K562 (cell line): Measurements from ENCODE around the gene TMEM59. TPM values are rescaled to one million over a fixed set of nuclear protein-coding genes. Genes with fewer than 3 reads are reported as not detected.
A peak's percentile ranks its signal among the peaks of the same experiment; 100 is the strongest.

Experiments
- ATAC-seq: fragments of 200-7000 bp; cut with Tn5 transposase; 3 replicates; pipeline ENCODE4 v1.9.1; 2020; ENCODE audit warnings: moderate library complexity
- BruUV-seq: library from RNA; stranded (reverse); fragments of 400-500 nt; replicated peaks from 2 replicates; lab custom pipeline; 2021; lab: Mats Ljungman, UMichigan
- CTCF ChIA-PET: fragments of 300-600 bp; formaldehyde crosslinking; extraction: SDS; loops from one replicate; lab custom pipeline; 2021; ENCODE audit warnings: low intra/inter-chr PET ratio; lab: Yijun Ruan, JAX
- POLR2A ChIA-PET: fragments of 300-600, 350-650 bp; sonication (Branson Sonifier 250); formaldehyde crosslinking; extraction: SDS; loops from one replicate; lab custom pipeline; 2021; ENCODE audit warnings: antibody characterized with exemption, inconsistent platforms; lab: Yijun Ruan, JAX
- DNase-seq, 4 experiments: peaks; one replicate each; pipeline versions ENCODE4 v3.0.0 to v3.0.0-alpha.2; 2011 to 2018; ENCODE audit warnings: low spot score in 3 of 4, mixed read lengths in 3 of 4; ENCODE audit errors: extremely low read depth in 1 of 4
- FAIRE-seq: peaks from 2 replicates; lab custom pipeline; 2011; peaks lifted over from hg19 to GRCh38; lab: Jason Lieb, UNC
- H2AFZ ChIP-seq: 2 replicates; pipeline ENCODE4 v1.6.0; 2011; ENCODE audit warnings: low read depth, low read length, control low read depth, inconsistent platforms
- H3K27ac ChIP-seq: fragments of 200-600 bp; 3 replicates; pipeline ENCODE4 v1.8.0; 2011; ENCODE audit warnings: low read depth, mild to moderate bottlenecking, control low read depth, inconsistent platforms, low read length, moderate library complexity, mixed read lengths; ENCODE audit errors: extremely low read depth
- H3K27me3 ChIP-seq, 2 experiments: fragments of 300-600 bp in 1 of 2; 2 replicates in 1 of 2; 3 replicates in 1 of 2; pipeline versions ENCODE4 v1.6.0 to v1.8.0; 2011; ENCODE audit warnings: inconsistent platforms in 2 of 2, low read length in 2 of 2, mild to moderate bottlenecking in 1 of 2, mixed read lengths in 1 of 2, moderate library complexity in 1 of 2; ENCODE audit not compliant: control insufficient read depth in 2 of 2, insufficient read depth in 2 of 2
- H3K36me3 ChIP-seq: fragments of 300-600 bp; 3 replicates; pipeline ENCODE4 v1.8.0; 2011; ENCODE audit warnings: mild to moderate bottlenecking, low read length, inconsistent platforms; ENCODE audit not compliant: control insufficient read depth, insufficient read depth
- H3K4me1 ChIP-seq, 2 experiments: fragments of 200-600 bp in 1 of 2; replicated peaks in 1 of 2; 2 replicates in 1 of 2; 3 replicates in 1 of 2; pipeline versions ENCODE4 v1.5.1 to v1.8.0; 2011; ENCODE audit warnings: inconsistent platforms in 2 of 2, low read length in 2 of 2, mild to moderate bottlenecking in 1 of 2, mixed read lengths in 1 of 2, moderate library complexity in 1 of 2; ENCODE audit not compliant: control insufficient read depth in 2 of 2, insufficient read depth in 2 of 2
- H3K4me2 ChIP-seq: 2 replicates; pipeline ENCODE4 v1.6.1; 2011; ENCODE audit warnings: low read length, control low read depth, inconsistent platforms, mixed read lengths; ENCODE audit not compliant: insufficient read depth
- H3K4me3 ChIP-seq: fragments of 200-600 bp; sonication (generic), shearing (Covaris generic); 2 replicates; pipeline ENCODE4 v1.5.1; 2016; ENCODE audit warnings: control low read depth, inconsistent platforms
- H3K79me2 ChIP-seq: fragments of 200-600 bp; 3 replicates; pipeline ENCODE4 v1.8.0; 2011; ENCODE audit warnings: low read length, inconsistent platforms; ENCODE audit not compliant: control insufficient read depth, insufficient read depth
- H3K9ac ChIP-seq, 2 experiments: 2 replicates each; pipeline versions ENCODE4 v1.6.0 to v1.6.1; 2011; ENCODE audit warnings: low read depth in 2 of 2, low read length in 2 of 2, control low read depth in 1 of 2, inconsistent platforms in 1 of 2, mild to moderate bottlenecking in 1 of 2, mixed read lengths in 1 of 2; ENCODE audit not compliant: insufficient read depth in 1 of 2
- H3K9me1 ChIP-seq: one replicate; pipeline ENCODE4 v1.6.0; 2011; ENCODE audit warnings: inconsistent platforms, mild to moderate bottlenecking, low read length, moderate library complexity; ENCODE audit not compliant: control insufficient read depth, insufficient read depth
- H3K9me3 ChIP-seq: replicated peaks from 2 replicates; pipeline ENCODE4 v1.5.1; 2011; ENCODE audit warnings: low read depth, low read length, inconsistent platforms; ENCODE audit not compliant: control insufficient read depth, insufficient read depth
- H4K20me1 ChIP-seq: replicated peaks from 2 replicates; pipeline ENCODE4 v1.6.1; 2011; ENCODE audit warnings: low read length, inconsistent platforms, mixed read lengths; ENCODE audit not compliant: control insufficient read depth, insufficient read depth
- BACH1 ChIP-seq: fragments of 200-800 bp; sonication (Bioruptor generic); IDR thresholded peaks from 2 replicates; pipeline ENCODE4 v1.6.1; 2016; ENCODE audit warnings: missing genetic modification characterization, missing compliant biosample characterization
- CTBP1 ChIP-seq: fragments of 450-650 bp; IDR thresholded peaks from 2 replicates; pipeline ENCODE4 v1.6.1; 2016; ENCODE audit warnings: borderline replicate concordance
- DNMT1 ChIP-seq: fragments of 450-650 bp; IDR thresholded peaks from 2 replicates; pipeline ENCODE4 v1.6.1; 2016; ENCODE audit warnings: antibody characterized with exemption, mild to moderate bottlenecking
- FOS ChIP-seq: IDR thresholded peaks from 3 replicates; pipeline ENCODE4 v1.6.1; 2011; ENCODE audit not compliant: insufficient read length; ENCODE audit errors: extremely low read depth
- KDM2B ChIP-seq: fragments of 250-450 bp; sonication (Bioruptor Pico); IDR thresholded peaks from 2 replicates; pipeline ENCODE4 v1.8.0; 2021; ENCODE audit warnings: mild to moderate bottlenecking, moderate library complexity
- MBD2 ChIP-seq: sonication (generic); IDR thresholded peaks from 2 replicates; pipeline ENCODE4 v1.6.1; 2016; ENCODE audit warnings: low read depth, borderline replicate concordance
- MTA3 ChIP-seq: fragments of 450-650 bp; formaldehyde crosslinking; IDR thresholded peaks from 2 replicates; pipeline ENCODE4 v1.6.1; 2017; ENCODE audit warnings: mild to moderate bottlenecking, borderline replicate concordance
- MTF1 ChIP-seq: fragments of 250-450 bp; sonication (Bioruptor Pico); IDR thresholded peaks from 2 replicates; pipeline ENCODE4 v1.9.0; 2021; ENCODE audit warnings: moderate library complexity, mild to moderate bottlenecking, inconsistent platforms, borderline replicate concordance
- PRMT5 ChIP-seq: sonication (generic); formaldehyde crosslinking; IDR thresholded peaks from 2 replicates; pipeline ENCODE4 v1.5.0; 2020; ENCODE audit warnings: missing genetic modification reagents
- RBM14 ChIP-seq: fragments of 200-400 bp; formaldehyde crosslinking; IDR thresholded peaks from 2 replicates; pipeline ENCODE4 v1.6.1; 2018; ENCODE audit warnings: low read depth, mild to moderate bottlenecking, low read length, moderate library complexity, borderline replicate concordance; ENCODE audit not compliant: insufficient read depth
- RBM39 ChIP-seq: fragments of 200-400 bp; formaldehyde crosslinking; optimal IDR thresholded peaks from 2 replicates; pipeline ENCODE3; 2018; ENCODE audit warnings: low read depth, low read length
- RFX7 ChIP-seq: fragments of 250-450 bp; sonication (Bioruptor Pico); IDR thresholded peaks from 2 replicates; pipeline ENCODE4 v1.5.1; 2021; ENCODE audit warnings: mild to moderate bottlenecking
- SMAD2 ChIP-seq: fragments of 150-350 bp; IDR thresholded peaks from 2 replicates; pipeline ENCODE4 v1.6.1; 2014; ENCODE audit warnings: low read depth, mild to moderate bottlenecking, low read length
- ZMIZ1 ChIP-seq, 2 experiments: fragments of 150-350 bp in 1 of 2; IDR thresholded peaks; 2 replicates each; pipeline ENCODE4 v1.6.1; 2012 to 2016; ENCODE audit warnings: low read depth in 2 of 2, low read length in 2 of 2, mild to moderate bottlenecking in 1 of 2, moderate library complexity in 1 of 2
- ZNF324 ChIP-seq: fragments of 250-450 bp; sonication (Bioruptor Pico); IDR thresholded peaks from 2 replicates; pipeline ENCODE4 v1.4.0; 2020; ENCODE audit warnings: mild to moderate bottlenecking
- ZNF75A ChIP-seq: fragments of 450-650 bp; formaldehyde crosslinking; IDR thresholded peaks from 2 replicates; pipeline ENCODE4 v1.4.0; 2020; ENCODE audit warnings: mild to moderate bottlenecking
- WGBS: fragments of 100-300 bp; shearing (Covaris generic); methylation state at CpG from one replicate; pipeline ENCODE4 v1.1.6; 2016; ENCODE audit warnings: low coverage, mixed read lengths; ENCODE audit not compliant: insufficient coverage; ENCODE audit errors: missing lambda C conversion rate; 5-methylcytosine and 5-hydroxymethylcytosine counted together
- in situ Hi-C: fragments of 300-500 bp; cut with MboI; formaldehyde crosslinking; loops from 4 replicates; pipeline ENCODE4 v1.15.0; 2018; ENCODE audit warnings: inconsistent platforms, mixed read lengths
- intact Hi-C: fragments of 100-400 bp; cut with micrococcal nuclease; formaldehyde crosslinking; loops from 2 replicates; pipeline ENCODE4 v1.14.2; 2022
- polyA plus RNA-seq, 8 experiments: library from polyadenylated mRNA; depleted of rRNA in 4 of 8; stranded (reverse) in 5 of 8; unstranded in 3 of 8; fragments of >200 nt; fragmentation: Nextera tagmentation in 2 of 8; fragmentation: Illumina TruSeq in 1 of 8; extraction: Ambion mirVana in 2 of 8; extraction: Trizol in 1 of 8; gene quantifications; 2 replicates each; pipeline versions ENCODE4 v1.2.1 to v1.2.3, GENCODE V29; 2011 to 2014; ENCODE audit warnings: inconsistent platforms in 1 of 8, missing spikeins in 1 of 8
- total RNA-seq, 7 experiments: library from RNA; depleted of rRNA in 6 of 7; stranded (reverse); fragments of >200 nt in 6 of 7; fragmentation: Illumina TruSeq in 2 of 7; extraction: Trizol in 2 of 7; gene quantifications; 2 replicates each; pipeline versions ENCODE4 v1.2.1 to v1.2.3, GENCODE V29; 2011 to 2021; ENCODE audit warnings: low replicate concordance in 1 of 7

Gene TMEM59
- total and polyA plus RNA-seq, 9 of the 15 experiments (the other 6 are each of a cell fraction or from before 2014, with no cell fraction given) = 93.1 to 316 (median 151) TPM

- H3K4me2 ChIP-seq = no peak overlapping the region
- H3K27ac ChIP-seq = no peak overlapping the region
- FAIRE-seq = no peak
- ATAC-seq = peak; percentile 42; the same call in 2 of the 3 replicates
- intact Hi-C loops = no loop called here
- in situ Hi-C loops = no loop called here
- no peak overlapping the region for H3K4me3 ChIP-seq
- peak in 1 of 4 experiments; percentile 15 for DNase-seq
- POLR2A ChIA-PET = interaction anchor here (0.8 kb wide), 1 partner anchor 72 kb away, joined by 3 read pairs; no protein-coding TSS in a partner anchor
- H3K9me3 ChIP-seq = no peaks in the 10 kb centered on the region
- no peak overlapping the region for H2AFZ ChIP-seq
- H4K20me1 ChIP-seq = no peaks in the 10 kb centered on the region
- TF ChIP-seq RBM39 = no peak
- TF ChIP-seq DNMT1 = no peak
- no peak for TF ChIP-seq MTA3
- no peak for TF ChIP-seq PRMT5 (CRISPR knock-in tag)
- no peak for TF ChIP-seq RFX7 (CRISPR knock-in tag)
- TF ChIP-seq BACH1 = no peak
- no peak for TF ChIP-seq ZNF75A (CRISPR knock-in tag)
- TF ChIP-seq SMAD2 = no peak
- no peak for TF ChIP-seq ZMIZ1 (IDR thresholded peaks at IDR 0.05; ENCODE audit: low read depth in 2 of 2, low read length in 2 of 2)
- no peak for TF ChIP-seq RBM14
- TF ChIP-seq FOS = no peak
- no peak for TF ChIP-seq KDM2B (CRISPR knock-in tag)
- TF ChIP-seq ZNF324 (CRISPR knock-in tag) = no peak
- no peak for TF ChIP-seq MTF1
- no peak for TF ChIP-seq MBD2
- TF ChIP-seq CTBP1 = no peak
- WGBS = 82% methylated on average over 5 of the region's 5 CpGs
- no peak overlapping the region for H3K9ac ChIP-seq
- H3K4me1 ChIP-seq = peaks cover 2 to 5% of the 10 kb centered on the region in 2 experiments; a peak in 2 of 5 replicates
- H3K79me2 ChIP-seq = no peaks in the 10 kb centered on the region
- BruUV-seq = no TSS peak
- H3K9me1 ChIP-seq = no peaks in the 10 kb centered on the region
- no peaks in the 10 kb centered on the region for H3K36me3 ChIP-seq
- CTCF ChIA-PET = no interaction called here
- H3K27me3 ChIP-seq = no peaks in the 10 kb centered on the region
Observed at GRCh38 chr1:54064299-54064698, 11.3 kb upstream of the TMEM59 start.
